ENCODE data around the gene RASA1. TPM values are rescaled to one million over a fixed set of nuclear protein-coding genes. Genes with fewer than 3 reads are reported as not detected.

Gene RASA1
- polyA plus RNA-seq, 3 donors: 2.1 to 20.1 (median 4.0) TPM

DNA sequence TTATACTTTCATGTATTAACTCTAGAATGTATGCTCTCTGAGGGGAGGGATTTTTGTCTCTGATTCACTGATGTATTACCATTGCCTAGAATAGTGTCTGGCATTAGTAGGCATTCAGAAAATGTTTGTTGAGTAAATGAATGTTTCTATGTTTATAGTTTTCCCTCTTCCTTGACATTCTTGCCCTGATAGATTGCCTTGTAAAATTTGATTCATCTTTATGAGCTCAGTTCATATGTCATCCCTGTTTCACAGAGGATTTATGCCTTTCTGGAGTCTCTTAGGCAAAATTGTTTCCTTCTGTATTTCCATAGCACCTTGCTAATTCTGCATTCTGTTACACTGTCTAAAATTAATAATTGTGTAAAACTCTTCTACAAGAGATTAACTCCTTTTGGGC lies 72.3 kb downstream of the RASA1 start:
- H3K27me3 Mint-ChIP-seq (ENCODE audit: low read depth in 3 of 3): no peaks in the 10 kb centered on the region
- Histone ChIP-seq H3K9ac (ENCODE audit: insufficient read depth, low read length, poor library complexity, severe bottlenecking) (no peak overlapping the region), H3K27me3 (ENCODE audit: control insufficient read depth in 2 of 2, insufficient read depth in 2 of 2, low read length in 2 of 2) (no peaks in the 10 kb centered on the region), H2AFZ (ENCODE audit: insufficient read depth, low read depth, low read length, poor library complexity, severe bottlenecking) (no peak overlapping the region), H3K4me3 (replicated peaks in 1 of 3; ENCODE audit: low read depth in 2 of 3, low read length in 3 of 3) (no peak overlapping the region), H3K9me3 (replicated peaks in 1 of 2; ENCODE audit: control insufficient read depth in 1 of 2, insufficient read depth in 1 of 2, low read length in 2 of 2) (no peaks in the 10 kb centered on the region), H3K36me3 (replicated peaks in 1 of 2; ENCODE audit: control insufficient read depth in 1 of 2, insufficient read depth in 2 of 2, low read length in 2 of 2) (peaks cover 43 to 74% of the 10 kb centered on the region in 2 donors), H3K27ac (ENCODE audit: low read depth in 1 of 2, low read length in 2 of 2) (no peak overlapping the region), H4K20me1 (ENCODE audit: insufficient read depth, low read length) (peaks cover under 1% of the 10 kb centered on the region), H3K4me1 (ENCODE audit: control insufficient read depth in 1 of 2, insufficient read depth in 2 of 2, low read length in 2 of 2) (peaks cover 4 to 9% of the 10 kb centered on the region in 2 donors), H3K79me2 (ENCODE audit: insufficient read depth, low read length) (no peaks in the 10 kb centered on the region), H3K4me2 (replicated peaks; ENCODE audit: extremely low read depth, low read length, poor library complexity, severe bottlenecking) (no peak overlapping the region)
- H3K27ac Mint-ChIP-seq: no peak overlapping the region
- no peaks in the 10 kb centered on the region for H3K9me3 Mint-ChIP-seq
- intact Hi-C loops (cut with micrococcal nuclease): no loop called here
- H3K36me3 Mint-ChIP-seq: peaks cover 47 to 62% of the 10 kb centered on the region in 2 donors
- TF ChIP-seq, protein P1, sequence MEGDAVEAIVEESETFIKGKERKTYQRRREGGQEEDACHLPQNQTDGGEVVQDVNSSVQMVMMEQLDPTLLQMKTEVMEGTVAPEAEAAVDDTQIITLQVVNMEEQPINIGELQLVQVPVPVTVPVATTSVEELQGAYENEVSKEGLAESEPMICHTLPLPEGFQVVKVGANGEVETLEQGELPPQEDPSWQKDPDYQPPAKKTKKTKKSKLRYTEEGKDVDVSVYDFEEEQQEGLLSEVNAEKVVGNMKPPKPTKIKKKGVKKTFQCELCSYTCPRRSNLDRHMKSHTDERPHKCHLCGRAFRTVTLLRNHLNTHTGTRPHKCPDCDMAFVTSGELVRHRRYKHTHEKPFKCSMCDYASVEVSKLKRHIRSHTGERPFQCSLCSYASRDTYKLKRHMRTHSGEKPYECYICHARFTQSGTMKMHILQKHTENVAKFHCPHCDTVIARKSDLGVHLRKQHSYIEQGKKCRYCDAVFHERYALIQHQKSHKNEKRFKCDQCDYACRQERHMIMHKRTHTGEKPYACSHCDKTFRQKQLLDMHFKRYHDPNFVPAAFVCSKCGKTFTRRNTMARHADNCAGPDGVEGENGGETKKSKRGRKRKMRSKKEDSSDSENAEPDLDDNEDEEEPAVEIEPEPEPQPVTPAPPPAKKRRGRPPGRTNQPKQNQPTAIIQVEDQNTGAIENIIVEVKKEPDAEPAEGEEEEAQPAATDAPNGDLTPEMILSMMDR (IDR thresholded peaks at IDR 0.05): no peak
- no peak for DNase-seq
- no peak overlapping the region for H3K4me3 Mint-ChIP-seq
- peaks cover 10% of the 10 kb centered on the region for H3K4me1 Mint-ChIP-seq

DNA sequence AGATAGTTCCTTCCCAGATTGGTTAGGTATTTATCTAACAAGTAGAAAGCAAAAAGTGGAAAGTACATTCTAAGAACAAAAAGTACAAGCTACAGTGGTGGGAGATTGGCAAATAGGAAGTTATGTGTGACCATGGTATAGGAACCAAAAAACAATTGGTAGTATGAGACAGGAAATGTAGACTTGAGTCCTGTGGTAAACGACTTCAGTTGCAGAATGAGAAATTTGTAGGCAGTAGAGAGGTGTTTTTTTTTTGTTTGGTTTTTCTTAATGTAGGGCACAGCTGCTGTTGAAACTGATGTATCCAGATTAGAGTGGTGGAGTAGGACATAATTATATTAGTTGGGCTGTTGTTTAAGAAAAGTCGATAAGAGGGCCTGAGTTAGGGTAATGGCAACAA lies 73.0 kb downstream of the RASA1 start:
- no peak overlapping the region for H2AFZ ChIP-seq (ENCODE audit: insufficient read depth, low read depth, low read length, poor library complexity, severe bottlenecking)
- WGBS (ENCODE audit: insufficient coverage): 0% methylated on average over 1 of the region's 2 CpGs
- TF ChIP-seq, protein P1 (IDR thresholded peaks at IDR 0.05): no peak

More for the DNA sequence above, 73.0 kb downstream of the RASA1 start:
- Histone ChIP-seq H3K27me3 (ENCODE audit: control insufficient read depth in 2 of 2, insufficient read depth in 2 of 2, low read length in 2 of 2) (no peaks in the 10 kb centered on the region), H3K79me2 (ENCODE audit: insufficient read depth, low read length) (no peaks in the 10 kb centered on the region), H3K4me3 (replicated peaks in 1 of 3; ENCODE audit: low read depth in 2 of 3, low read length in 3 of 3) (no peak overlapping the region), H4K20me1 (ENCODE audit: insufficient read depth, low read length) (no peaks in the 10 kb centered on the region), H3K4me1 (ENCODE audit: control insufficient read depth in 1 of 2, insufficient read depth in 2 of 2, low read length in 2 of 2) (peaks cover 3 to 9% of the 10 kb centered on the region in 2 donors), H3K9me3 (replicated peaks in 1 of 2; ENCODE audit: control insufficient read depth in 1 of 2, insufficient read depth in 1 of 2, low read length in 2 of 2) (no peaks in the 10 kb centered on the region), H3K9ac (ENCODE audit: insufficient read depth, low read length, poor library complexity, severe bottlenecking) (peak overlapping the region; percentile 9), H3K36me3 (replicated peaks in 1 of 2; ENCODE audit: control insufficient read depth in 1 of 2, insufficient read depth in 2 of 2, low read length in 2 of 2) (peaks cover 43 to 77% of the 10 kb centered on the region in 2 donors), H3K27ac (ENCODE audit: low read depth in 1 of 2, low read length in 2 of 2) (peak overlapping the region in 1 of 2 donors; percentile 62), H3K4me2 (replicated peaks; ENCODE audit: extremely low read depth, low read length, poor library complexity, severe bottlenecking) (no peak overlapping the region)
- no peaks in the 10 kb centered on the region for H3K9me3 Mint-ChIP-seq
- peaks cover 50 to 59% of the 10 kb centered on the region in 2 donors for H3K36me3 Mint-ChIP-seq
- H3K27ac Mint-ChIP-seq: peak overlapping the region in 3 of 7 donors; percentile 30 to 77 (median 43)
- no peak for DNase-seq
- peaks cover 8% of the 10 kb centered on the region for H3K4me1 Mint-ChIP-seq
- peak overlapping the region in 1 of 2 donors; percentile 52 for H3K4me3 Mint-ChIP-seq
- H3K27me3 Mint-ChIP-seq (ENCODE audit: low read depth in 3 of 3): no peaks in the 10 kb centered on the region
- intact Hi-C loops (cut with micrococcal nuclease): no loop called here
